Left hindlimb (tissue), 1 donor: ENCODE measurements around the gene SAMD14.

Experiments
- DNase-seq: peaks from one replicate; pipeline ENCODE4 v3.0.0-alpha.2; 2018

Gene SAMD14

GRCh38 chr17:50165066-50165465, 35.1 kb upstream of the SAMD14 start:
- peak; percentile 23 for DNase-seq

DNA sequence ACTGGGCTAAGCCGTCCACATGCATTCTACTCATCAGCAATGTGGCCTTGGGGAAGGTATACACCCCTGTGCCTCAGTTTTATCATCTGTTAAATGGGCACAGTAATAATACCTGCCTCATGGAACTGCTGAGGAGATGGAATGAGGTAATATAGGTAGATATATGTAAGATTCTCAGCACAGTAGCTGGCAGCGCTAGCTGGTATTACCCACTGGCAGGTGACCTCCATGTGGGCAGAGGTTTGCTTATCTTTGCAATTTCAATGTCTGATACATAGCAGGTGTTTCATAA, 34.7 kb upstream of the SAMD14 start:
- DNase-seq: no peak

DNA sequence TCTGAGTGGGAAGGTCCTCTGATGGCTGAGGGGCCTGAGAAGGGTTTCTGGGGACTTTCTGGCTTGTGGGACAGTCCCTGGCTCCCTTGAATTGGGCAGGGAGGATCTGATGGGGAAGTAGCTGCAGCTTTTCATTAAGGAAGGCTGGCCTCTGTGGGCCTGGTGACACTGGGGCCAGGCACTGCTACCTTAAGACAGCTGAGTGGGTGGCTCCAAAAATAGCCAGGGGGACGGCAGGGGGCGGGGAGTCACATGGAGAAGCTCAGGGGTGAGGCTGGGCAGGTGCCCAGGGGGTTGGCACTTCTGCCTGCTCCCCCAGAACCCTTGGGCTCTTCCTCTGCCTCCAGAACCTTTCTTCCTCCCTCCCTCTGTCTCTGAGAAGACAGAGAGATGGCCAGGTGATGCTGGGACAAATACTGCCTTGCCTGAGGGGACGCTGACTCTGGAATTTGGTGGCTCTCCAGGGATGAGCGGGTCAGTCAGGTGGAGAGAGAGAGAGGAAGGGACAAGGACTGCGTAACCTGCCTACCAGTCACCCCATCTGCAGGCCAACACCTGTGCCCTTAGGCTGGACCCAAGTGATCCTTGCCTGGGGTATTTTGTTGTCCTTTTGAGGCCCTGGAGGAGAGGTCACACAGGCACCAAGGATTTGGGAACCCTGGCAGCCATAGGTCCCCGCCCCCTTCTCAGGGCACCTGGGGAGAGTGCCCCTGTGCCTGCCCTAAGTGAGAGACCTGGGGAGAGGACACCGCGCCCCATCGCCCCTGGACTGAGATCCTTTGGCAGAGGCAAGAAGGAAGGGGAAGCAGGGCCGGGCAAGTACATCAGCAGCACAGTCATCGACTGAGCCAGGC, 34.1 kb upstream of the SAMD14 start:
- DNase-seq: peak; percentile 29

DNA sequence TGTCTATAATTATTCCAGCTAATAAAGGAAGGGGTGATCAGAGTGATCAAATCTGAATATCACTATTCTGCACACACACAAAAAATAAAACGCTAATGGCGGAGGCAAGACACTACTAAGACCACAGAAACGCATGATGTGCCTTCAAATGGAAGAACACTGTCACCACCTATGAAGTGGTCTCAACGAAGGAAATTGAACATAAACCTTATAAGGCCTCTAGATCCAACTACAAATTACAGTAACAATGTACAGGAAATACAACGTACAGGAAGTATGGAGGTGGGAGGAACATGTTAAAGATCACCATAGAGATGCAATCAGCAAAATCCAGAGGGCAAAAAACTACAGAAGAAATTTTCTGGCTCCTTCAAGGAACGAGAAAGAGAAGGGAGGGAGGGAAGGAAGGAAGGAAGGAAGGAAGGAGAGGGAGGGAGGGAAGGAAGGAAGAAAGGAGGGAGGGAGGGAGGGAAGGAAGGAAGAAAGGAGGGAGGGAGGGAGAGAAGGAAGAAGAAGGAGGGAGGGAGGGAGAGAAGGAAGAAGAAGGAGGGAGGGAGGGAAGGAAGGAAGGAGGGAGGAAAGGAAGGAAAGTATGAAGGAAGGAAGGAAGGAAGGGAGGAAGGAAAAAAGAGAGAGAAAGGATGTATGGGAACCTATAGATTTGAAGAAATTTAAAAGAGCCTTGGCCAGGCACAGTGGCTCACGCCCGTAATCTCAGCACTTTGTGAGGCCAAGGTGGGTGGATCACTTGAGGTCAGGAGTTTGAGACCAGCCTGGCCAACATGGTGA, 32.7 kb upstream of the SAMD14 start:
- DNase-seq: peak; percentile 13

- no peak for DNase-seq
Observed at GRCh38 chr17:50161911-50162288, 31.9 kb upstream of the SAMD14 start.

- peak; percentile 96 for DNase-seq
Observed at GRCh38 chr17:50161023-50161910, 31.3 kb upstream of the SAMD14 start.

DNA sequence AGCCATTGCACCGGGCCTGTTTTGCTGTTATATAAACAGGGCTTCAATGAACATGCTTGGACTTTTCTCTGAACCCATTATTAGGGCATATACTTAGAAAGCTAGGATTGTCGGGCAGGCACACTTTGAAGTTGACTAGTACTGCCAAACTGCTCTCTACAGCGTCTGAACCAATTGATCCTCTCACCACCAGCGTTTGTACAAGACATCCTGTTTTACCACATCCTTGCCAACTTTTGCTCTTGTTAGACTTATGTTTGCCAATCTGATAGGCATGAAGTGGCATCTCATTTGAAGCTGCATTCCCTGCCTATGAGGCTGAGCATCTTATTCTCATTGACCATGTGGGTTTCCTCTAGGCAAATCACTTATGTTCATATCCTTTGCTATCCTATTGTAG, 27.9 kb upstream of the SAMD14 start:
- peak; percentile 10 for DNase-seq

DNA sequence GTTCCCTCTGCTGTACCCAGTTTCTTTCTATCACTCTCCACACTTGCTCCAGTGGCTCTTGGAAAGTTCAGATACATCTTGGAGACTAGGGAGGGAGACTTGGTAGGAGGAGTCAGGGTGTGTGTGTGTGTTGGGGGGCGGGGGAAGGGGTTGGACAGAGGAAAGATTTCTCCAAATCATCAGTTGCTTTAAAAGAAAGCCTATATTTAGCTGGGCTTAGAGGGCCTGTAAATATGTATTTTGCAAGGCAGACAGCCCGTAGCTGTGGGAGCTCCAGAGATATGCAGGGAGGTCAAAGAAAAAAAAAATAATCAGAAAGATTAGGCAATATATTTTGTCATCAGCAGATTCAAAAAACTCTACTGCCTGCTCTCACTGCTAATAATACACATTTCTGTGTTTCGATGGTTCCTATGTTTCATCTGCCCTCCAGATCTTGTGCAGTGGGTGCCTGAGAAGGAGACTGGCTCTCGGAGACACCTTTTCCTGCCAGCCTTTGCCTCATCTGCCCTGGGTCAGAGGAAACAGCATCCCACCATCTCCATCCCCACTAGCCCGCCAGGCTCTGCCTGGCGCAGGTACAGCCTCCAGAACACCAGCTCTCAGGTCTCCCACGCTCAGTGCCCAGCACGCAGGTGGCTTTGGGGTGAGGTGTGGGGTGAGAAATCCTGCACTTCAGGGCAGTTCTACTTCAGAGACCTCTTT, 25.3 kb upstream of the SAMD14 start:
- peak; percentile 79 for DNase-seq

- no peak for DNase-seq
Observed at GRCh38 chr17:50154604-50155003, 24.6 kb upstream of the SAMD14 start.

GRCh38 chr17:50153650-50154575, 24.0 kb upstream of the SAMD14 start:
- DNase-seq: peak; percentile 74

DNA sequence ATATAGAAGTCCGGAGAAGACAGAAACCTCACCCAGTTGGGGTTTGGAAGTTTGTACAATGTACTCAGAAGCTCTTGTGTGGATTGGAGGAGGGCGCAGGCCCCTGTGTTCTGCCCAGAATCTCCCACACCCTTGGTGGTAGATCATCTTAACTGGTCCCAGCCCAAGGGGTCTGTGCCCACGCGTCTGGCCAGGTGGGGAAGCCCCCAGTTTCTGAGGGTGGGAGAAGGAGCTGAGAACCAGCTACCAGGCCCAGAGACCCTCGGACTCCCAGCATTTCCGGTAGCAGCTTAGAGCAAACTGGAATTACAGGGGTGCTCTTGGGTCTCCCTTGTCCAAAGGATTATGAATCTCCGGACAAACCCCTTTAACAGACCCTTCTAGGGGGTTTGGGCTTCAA, 22.8 kb upstream of the SAMD14 start:
- peak; percentile 28 for DNase-seq

- peak; percentile 92 for DNase-seq
Observed at GRCh38 chr17:50151937-50152547, 22.1 kb upstream of the SAMD14 start.

GRCh38 chr17:50151041-50151936, 21.3 kb upstream of the SAMD14 start:
- DNase-seq: peak; percentile 94

- DNase-seq: no peak
Observed at GRCh38 chr17:50150354-50151040, 20.5 kb upstream of the SAMD14 start, which contains the start of gene PPP1R9B. PPP1R9B (minus strand) TSS chr17:50150677; CDS start chr17:50150513, 164 bp downstream.

GRCh38 chr17:50149417-50150353, 19.7 kb upstream of the SAMD14 start:
- DNase-seq: peak; percentile 59

DNA sequence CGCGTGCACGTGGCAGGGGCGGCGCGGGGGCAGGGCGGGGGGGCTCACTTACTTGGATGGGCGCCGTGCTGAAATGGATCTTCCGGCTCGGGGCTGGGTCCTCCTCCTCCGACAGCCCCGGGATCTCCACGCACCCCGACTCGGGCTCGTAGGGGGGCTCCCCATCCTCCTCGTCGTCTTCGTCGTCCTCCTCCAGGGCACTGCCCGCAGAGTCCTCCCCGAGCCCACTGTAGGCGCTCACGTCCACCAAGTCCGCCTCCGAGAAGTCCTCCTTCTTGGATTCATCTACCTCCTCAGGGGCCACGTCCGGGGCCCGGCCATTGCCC, 19.1 kb upstream of the SAMD14 start:
- no peak for DNase-seq

- DNase-seq: peak; percentile 85
Observed at GRCh38 chr17:50148226-50149090, 18.5 kb upstream of the SAMD14 start.
